T follicular helper cell (primary cell): ENCODE results near the gene UNCX.
A peak's percentile ranks its signal among the peaks of the same experiment; 100 is the strongest.

ENCODE experiments used
- DNase-seq: peaks from one replicate; pipeline ENCODE4 v3.0.0-alpha.2; 2020; ENCODE audit warnings: low read depth

UNCX gene

GRCh38 chr7:1218541-1219165 is 14.0 kb upstream of the UNCX start:
- DNase-seq, result no peak

DNA sequence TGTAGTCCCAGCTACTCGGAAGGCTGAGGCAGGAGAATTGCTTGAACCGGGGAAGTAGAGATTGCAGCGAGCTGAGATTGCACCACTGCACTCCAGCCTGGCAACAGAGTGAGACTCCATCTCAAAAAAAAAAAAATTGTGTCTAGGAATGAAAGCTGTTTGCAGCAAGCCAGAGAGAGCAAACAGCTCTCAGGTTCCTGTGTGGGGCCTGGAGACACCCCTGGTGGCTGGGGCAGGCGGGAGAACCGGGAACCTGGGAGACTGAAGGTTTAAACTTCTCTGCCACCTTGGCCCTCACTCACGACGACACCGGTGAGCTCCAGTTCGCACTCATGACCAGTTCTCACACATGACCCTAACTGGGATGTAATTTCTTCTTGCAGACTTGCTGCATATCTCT is 13.2 kb upstream of the UNCX start:
- no peak for DNase-seq

GRCh38 chr7:1220000-1220726 is 12.5 kb upstream of the UNCX start:
- no peak for DNase-seq

GRCh38 chr7:1220977-1221745 is 11.5 kb upstream of the UNCX start:
- no peak for DNase-seq

- no peak for DNase-seq
Observed at GRCh38 chr7:1223196-1223981, 9.3 kb upstream of the UNCX start.

GRCh38 chr7:1224086-1224716 is 8.5 kb upstream of the UNCX start:
- DNase-seq, result no peak

GRCh38 chr7:1225030-1225429 is 7.6 kb upstream of the UNCX start:
- DNase-seq, result no peak

- DNase-seq, result peak; percentile 25
Observed at GRCh38 chr7:1225441-1226185, 7.1 kb upstream of the UNCX start.

GRCh38 chr7:1226186-1226901 is 6.3 kb upstream of the UNCX start:
- no peak for DNase-seq

DNA sequence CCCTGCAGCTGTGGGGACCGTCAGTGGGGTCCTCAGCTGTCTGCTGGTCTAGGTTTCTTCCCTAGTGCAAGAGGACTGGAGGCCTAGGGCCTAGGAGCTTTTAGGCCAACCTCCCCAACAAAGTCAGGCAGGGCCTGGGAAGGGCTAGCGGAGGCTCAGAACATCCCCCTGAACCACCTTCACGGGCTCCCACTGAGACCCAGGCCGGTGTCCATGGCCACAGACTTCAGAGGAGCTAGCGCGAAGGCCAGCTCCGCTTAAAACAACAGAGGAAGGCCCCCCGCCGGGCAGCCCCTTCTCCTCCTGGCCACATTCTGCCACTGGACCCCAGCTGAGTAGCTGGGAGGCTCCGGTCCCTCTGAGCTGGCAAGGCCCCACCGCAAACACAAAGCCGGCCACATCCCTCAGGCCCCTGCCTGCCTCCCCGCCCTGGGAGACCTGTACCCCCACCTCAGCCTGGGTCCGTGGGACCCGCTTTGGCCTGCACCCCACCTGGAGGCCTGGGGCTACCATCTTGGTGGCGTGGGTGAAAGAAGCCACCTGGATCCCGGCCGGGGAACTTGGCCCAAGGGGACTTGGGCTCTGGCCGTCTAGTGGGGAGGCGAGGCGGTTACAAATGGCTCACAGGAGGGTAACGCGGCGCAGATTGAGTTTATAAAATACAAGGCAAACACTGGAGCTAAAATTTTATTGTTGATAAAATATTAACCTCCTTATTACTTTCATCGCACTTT is 5.4 kb upstream of the UNCX start:
- DNase-seq, result no peak

GRCh38 chr7:1227814-1228544 is 4.7 kb upstream of the UNCX start:
- DNase-seq, result no peak

DNA sequence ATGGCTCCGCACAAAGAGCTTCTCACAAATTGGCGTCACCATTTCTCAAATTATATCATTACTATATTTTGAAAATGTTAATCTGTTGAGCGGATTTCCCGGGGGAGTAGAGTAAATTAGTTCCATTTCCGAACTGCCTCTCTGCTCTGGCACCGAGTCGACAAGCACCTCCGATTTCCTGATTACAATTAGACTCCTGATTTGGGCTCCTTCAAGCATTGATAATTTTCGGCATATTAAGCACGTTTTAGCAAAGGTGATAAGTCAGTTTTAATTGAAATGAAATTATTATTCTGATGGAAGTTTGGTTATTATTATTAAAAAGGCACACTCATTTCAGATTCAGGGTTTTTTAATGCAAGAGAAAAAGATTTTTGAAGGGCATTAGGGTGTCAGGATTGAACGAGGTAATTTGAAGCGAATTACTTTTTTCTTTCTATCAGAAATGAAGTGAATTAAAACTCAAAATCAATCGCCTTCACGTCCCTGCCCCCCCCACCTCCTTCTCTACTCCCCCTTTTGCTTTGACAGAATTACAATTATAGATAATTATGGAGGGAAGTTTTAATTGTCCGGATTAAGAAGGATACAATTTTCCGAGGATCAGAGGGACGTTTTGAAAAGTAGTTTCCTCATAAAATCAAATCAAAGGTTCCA is 4.0 kb upstream of the UNCX start:
- DNase-seq, result no peak

DNA sequence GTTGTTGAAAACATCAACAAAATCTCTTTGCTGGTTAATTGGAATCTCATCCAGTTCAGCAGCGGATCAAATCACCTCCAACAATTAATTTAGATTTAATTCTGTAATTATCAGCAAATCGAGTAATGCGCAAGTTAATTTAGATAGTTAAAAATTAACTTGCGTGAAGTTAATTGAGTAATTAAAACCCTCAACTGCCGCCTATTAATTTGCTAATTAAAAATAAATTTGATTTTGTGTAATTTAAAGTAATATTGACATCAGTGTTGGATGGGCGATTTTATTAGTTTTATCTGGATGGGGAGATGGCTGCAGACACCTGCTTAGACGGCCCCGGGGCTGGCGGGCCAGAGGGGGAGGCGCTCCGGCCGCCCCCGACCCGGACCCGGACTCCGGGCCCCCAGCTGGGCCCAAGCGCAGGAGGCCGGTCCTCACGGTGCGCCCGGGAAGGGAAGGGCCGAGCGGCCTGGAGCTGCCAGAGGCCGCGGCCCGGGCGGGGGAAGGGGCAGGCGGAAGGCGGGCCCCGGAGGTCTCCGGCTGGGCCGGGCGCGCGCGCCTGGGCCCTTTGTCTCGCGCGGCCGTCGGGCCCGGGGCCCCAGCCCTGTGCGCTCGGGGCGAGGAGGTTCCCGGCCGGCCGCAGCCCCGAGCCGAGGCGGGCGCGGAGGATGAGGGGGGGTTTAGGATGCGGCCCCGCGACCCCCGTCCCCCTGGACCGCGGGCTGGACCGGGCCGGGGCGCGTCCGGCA is 3.3 kb upstream of the UNCX start:
- no peak for DNase-seq

DNA sequence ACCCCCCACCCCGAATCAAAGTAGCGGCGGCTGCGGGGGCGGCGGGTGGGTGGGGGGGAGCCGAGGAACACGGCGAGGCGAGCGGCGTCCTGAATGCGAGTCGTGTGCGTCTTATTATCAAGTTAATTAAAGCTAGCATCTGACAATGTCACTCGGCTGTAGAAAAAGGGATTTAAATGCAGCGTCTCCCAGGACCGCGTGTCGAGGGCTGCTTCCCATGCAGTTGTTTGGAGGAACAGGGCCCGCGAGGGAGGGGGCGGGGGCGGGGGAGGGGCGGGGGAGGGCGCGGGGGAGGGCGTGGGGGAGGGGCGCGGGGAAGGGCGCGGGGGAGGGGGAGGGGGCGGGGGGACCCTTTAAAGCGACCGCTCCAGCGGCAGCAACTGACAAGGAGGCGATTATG is 2.7 kb upstream of the UNCX start:
- DNase-seq, result no peak

DNA sequence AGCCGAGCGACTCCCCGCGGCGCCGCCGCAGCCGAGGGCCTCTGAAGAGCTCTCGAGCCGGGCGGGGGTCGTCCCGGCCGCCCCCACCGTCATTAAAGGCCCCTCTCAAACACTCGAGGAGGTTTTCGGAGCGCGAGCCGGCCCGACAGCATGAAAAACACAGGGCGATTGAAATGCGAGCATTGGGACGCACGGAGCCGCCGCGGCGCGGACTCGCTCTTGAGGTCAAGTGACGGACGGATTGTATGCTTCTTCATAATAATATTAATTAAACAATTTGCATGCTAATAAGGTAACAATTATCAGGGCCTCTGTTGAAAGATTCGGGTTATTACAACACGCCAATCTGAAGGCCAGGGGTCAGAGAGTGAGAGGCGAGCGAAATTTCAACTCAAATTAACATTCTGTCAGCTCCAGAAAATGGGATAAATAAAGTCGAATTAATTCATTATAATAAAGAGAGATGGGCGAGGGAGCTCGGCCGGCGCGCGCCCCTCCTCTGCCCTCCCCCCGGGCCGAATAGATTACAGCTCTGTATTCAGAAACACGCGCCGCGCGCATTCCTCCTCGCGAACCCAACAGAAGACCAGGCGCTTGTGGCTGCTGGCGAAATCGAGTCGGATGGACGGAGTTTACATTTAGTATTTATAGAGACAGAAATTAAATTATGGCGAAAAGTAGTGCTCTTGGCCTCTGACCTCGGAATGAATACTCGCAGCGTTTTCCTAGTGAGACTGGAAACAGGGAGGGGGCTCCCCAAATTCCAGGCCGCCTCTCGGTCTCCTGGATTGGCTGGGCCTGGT is 2.1 kb upstream of the UNCX start:
- DNase-seq, result no peak

DNA sequence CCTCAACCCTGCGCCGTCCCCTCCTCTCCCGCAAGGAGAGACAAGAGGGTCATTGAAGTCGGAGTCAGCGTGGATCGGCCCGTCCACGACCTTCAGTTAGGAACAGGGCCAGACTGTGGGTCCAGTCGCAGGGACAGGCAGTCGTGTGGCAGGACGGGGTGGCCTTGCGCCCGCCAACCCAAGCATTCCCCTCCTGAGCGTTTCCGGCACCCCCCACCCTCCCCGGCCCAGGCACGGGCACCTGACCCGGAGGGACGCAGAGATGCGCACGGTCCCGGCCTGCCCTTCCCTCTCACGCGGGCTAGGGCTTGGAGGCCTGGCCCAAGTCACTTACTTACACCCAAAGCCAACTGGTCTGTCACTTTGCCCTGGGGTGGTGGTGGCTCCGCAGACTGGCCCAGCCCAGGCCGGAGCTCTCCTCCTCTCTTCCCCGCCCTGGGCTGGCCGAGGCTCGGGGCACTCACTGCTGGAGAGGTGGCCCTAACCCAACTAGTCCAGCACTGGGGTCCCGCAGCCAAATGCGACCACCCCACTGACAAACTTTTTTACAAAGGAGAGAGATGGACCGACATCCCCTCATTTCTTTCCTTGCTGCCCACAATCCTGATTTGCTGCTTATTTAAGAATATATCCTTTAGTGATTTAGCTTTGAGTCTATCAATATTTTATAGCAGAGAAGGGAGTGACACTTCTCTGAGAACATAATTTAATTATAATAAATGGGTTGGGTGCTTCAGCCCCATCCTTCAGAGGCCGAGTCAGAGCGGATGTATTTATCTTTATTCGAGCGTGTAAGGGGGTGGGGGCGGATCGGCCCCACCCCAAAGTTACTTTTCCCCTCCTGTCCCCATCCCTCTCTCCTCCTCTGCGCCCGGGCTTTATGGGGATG is 1.2 kb upstream of the UNCX start:
- no peak for DNase-seq
